Astrocyte of the cerebellum (primary cell): ENCODE data around the gene CGNL1.

Experiments
- DNase-seq: peaks from one replicate; pipeline ENCODE4 v3.0.0-alpha.2; 2011; ENCODE audit warnings: low read depth
- H3K4me3 ChIP-seq: 2 replicates; pipeline ENCODE4 v1.5.1; 2011; ENCODE audit warnings: mild to moderate bottlenecking, low read depth, low read length, moderate library complexity
- CTCF ChIP-seq: IDR thresholded peaks from 2 replicates; pipeline ENCODE4 v1.5.1; 2012; ENCODE audit warnings: low read length, low read depth, moderate library complexity, mild to moderate bottlenecking; ENCODE audit errors: missing control alignments
- in situ Hi-C: cut with HindIII; loops from 2 replicates; pipeline ENCODE4 v1.10.0; 2017; ENCODE audit warnings: low sequenced_read_pairs

Gene CGNL1

DNA sequence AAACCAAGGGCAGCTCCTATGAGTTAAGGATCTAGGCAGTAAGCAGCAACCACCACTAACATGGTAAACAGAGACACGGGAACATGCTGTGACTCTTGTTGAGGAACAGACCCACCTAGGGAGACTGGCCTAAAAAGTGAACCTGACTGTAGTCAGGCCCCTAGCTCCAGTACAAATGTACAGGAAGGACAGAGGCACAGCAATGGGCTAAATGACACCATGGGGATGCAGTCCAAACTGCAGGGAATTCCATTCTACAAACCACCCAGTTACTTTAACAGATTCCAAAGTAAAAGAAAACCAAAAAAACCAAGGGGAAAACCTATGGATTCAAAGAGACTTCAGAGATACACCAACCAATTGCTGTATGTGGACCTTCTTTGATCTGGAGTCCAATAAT is 28.2 kb upstream of the CGNL1 start:
- no peak for DNase-seq
- no peak for TF ChIP-seq CTCF
- in situ Hi-C loops, result loop anchor here (10.0 kb wide), 1 partner anchor 167 kb away; no protein-coding TSS in a partner anchor
- H3K4me3 ChIP-seq, result no peak overlapping the region

- TF ChIP-seq CTCF, result no peak
- no peak overlapping the region for H3K4me3 ChIP-seq
- in situ Hi-C loops, result no loop called here
- no peak for DNase-seq
Observed at GRCh38 chr15:57352535-57353316, 23.6 kb upstream of the CGNL1 start.

GRCh38 chr15:57353317-57353804 is 22.9 kb upstream of the CGNL1 start:
- no peak overlapping the region for H3K4me3 ChIP-seq
- in situ Hi-C loops, result no loop called here
- no peak for TF ChIP-seq CTCF
- no peak for DNase-seq

DNA sequence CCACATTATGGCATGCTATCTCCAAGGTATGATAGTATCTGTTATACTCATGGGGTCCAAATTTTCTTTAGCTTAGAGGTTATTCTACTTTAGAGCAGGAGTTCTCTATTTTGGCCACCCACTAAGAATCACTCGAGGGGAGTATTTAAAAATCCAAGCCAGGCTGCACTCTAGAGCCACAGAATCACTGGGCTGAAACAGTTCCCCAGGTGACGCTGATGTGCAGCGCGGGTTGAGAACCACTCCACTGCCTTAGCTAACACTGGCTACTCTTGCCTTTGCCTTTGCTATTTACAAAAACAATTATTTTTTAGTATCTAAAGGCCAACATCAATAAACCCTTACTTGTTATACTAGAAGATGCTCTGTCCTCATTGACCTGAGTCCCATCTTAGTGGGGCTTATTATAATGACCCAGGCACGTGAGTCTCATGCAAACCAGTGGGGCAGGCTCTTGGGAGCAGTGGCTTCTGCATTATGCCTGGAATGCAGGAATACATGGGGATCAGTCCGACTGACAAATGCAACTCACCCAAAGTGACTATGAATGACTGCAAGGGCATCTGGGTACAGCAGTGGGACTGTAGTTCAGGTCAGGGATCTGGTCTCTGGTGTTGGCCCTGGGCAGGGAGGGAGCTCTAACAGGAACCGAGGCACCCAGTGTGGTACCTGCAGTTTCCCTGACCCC is 21.7 kb upstream of the CGNL1 start:
- DNase-seq, result no peak
- H3K4me3 ChIP-seq, result no peak overlapping the region
- no peak for TF ChIP-seq CTCF
- in situ Hi-C loops, result no loop called here

GRCh38 chr15:57355259-57355658 is 21.0 kb upstream of the CGNL1 start:
- H3K4me3 ChIP-seq, result no peak overlapping the region
- in situ Hi-C loops, result no loop called here
- no peak for TF ChIP-seq CTCF
- no peak for DNase-seq

DNA sequence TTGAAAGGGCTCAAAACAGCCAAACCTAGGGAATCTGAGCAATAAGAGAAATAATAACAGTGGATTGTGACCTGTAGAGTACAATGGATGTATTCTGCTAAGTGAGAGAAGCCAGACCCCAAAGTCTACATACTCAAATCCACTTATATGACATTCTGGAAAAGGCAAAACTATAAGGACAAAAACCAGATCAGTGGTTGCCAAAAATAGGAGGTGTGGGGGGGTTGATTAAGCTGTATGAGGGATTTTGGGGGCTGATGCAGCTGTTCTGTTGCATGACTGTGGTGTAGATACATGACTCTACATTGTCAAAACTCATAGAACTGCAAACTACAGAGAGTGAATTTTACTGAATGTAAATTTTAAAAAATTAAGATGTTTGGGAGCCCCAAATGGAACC is 20.1 kb upstream of the CGNL1 start:
- in situ Hi-C loops, result no loop called here
- H3K4me3 ChIP-seq, result no peak overlapping the region
- TF ChIP-seq CTCF, result no peak
- DNase-seq, result no peak
